CD4-positive, alpha-beta T cell treated with Interleukin-1 beta for 1 hour (primary cell): ENCODE results near the gene GLIS1.
"Not testable (repeated sequence)": the region's sequence is repeated elsewhere in the genome, so short reads cannot be mapped to it uniquely, and the experiment has no call there.

ENCODE experiments used
- DNase-seq, 2 donors: peaks; one replicate each; pipeline ENCODE4 v3.0.0-alpha.2; 2020 to 2022

GLIS1 gene

GRCh38 chr1:53556657-53557227, 182.2 kb downstream of the GLIS1 start:
- no peak for DNase-seq

DNA sequence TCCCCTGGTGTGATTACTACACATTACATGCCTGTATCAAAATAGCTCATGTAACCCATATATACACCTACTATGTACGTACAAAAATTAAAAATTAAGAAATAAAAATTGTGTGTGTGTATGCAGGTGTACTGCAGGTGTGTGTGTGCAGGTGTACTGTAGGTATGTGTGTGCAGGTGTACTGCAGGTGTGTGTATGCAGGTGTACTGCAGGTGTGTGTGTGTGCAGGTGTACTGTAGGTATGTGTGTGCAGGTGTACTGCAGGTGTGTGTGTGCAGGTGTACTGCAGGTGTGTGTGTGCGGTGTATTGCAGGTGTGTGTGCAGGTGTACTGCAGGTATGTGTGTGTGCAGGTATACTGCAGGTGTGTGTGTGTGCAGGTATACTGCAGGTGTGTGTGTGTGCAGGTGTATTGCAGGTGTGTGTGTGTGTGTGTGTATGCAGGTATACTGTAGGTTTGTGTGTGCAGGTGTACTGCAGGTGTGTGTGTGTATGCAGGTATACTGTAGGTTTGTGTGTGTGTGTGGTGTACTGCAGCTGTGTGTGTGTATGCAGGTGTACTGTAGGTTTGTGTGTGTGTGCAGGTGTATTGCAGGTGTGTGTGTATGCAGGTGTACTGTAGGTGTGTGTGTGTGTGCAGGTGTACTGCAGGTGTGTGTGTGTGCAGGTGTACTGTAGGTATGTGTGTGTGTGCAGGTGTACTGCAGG, 183.2 kb downstream of the GLIS1 start:
- DNase-seq: not testable (repeated sequence)

GRCh38 chr1:53554592-53555305, 184.2 kb downstream of the GLIS1 start:
- DNase-seq: no peak

GRCh38 chr1:53553734-53554509, 185.0 kb downstream of the GLIS1 start:
- peak in 1 of 2 donors; percentile 4 for DNase-seq

GRCh38 chr1:53552981-53553733, 185.8 kb downstream of the GLIS1 start:
- no peak for DNase-seq

DNA sequence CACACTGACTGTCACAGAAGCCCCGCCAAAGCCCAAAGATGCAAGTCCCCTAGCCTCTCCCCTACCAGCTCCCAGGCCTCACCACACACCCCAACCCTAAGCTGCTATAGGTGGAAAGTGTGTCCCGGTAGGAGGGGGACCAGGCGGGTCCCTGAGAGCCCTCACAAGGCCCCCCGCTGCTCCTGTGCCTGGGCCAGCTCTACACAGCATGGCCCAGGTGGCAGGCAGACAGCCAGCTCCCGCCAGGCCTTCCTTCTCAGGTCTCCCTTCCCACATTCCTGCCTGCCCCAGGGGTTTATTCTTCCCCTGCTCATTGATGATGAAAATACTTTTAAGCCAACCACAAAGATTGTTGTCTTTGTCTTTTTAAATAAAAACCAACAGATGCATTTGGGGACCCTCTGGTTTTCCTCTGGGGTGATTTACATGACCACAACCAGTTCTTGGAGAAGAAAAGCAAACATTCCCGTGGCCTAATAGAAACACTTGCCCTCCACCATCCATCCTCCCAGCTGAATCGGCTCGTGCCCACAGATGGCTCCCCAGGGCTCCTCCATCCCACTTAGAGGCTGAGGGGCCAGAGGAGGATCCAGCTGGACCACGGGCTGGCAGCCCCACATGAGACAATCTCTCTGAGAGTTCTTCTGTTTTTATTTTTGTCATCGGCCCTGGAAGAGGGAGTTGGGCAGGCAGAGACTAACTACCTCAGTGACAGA, 186.7 kb downstream of the GLIS1 start:
- DNase-seq: no peak

DNA sequence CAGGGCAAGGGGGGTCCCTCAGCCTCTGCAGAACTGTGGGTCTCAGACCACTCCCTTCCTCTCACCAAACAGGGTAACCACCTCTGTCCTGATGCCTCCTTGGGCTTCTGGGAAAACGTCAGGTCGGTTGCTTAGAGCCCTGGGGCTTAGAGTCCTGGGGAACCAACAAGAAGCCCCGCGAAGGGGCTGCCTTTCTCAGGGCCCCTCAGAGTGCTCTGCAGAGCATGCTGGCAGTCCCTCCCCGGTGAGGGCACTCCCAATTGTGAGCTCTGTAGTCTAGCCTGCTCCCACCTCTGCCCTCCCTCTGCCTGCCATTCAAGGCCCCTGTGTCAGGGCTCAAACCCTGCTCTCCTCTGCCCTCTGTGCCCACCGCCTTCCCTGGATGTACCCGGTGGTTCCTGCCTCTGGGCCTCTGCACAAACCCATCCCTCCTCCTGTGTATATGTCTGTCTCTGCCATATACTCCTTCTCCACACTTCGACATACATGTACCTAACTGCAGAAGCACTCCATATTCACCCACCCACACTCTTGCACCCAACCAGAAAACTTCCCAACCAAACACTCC, 187.5 kb downstream of the GLIS1 start:
- DNase-seq: no peak

DNA sequence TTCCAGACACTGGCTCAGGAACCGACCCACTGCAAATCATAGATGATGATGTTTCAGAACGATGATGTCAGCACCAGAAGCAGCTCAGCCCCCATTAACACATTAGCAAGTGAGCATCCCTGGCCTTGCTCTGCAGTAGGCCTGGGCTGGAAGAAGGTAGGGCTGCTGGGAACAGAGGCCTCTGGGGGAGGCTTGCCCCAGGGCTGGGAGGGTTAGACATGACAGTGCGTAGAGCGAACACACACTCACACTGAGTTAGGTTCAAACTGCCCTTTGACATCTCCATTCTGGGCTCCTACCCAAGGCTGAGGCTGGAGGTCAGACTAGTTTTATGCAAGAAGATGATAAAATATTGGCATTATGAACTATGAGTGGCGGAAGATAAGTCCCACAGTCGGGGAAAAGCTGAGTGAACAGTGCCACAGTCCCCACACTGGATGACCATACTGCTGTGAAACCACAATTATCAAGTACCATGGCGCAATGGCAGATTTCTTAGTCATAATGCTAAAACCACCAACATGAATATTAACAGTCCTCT, 188.7 kb downstream of the GLIS1 start:
- DNase-seq: no peak

DNA sequence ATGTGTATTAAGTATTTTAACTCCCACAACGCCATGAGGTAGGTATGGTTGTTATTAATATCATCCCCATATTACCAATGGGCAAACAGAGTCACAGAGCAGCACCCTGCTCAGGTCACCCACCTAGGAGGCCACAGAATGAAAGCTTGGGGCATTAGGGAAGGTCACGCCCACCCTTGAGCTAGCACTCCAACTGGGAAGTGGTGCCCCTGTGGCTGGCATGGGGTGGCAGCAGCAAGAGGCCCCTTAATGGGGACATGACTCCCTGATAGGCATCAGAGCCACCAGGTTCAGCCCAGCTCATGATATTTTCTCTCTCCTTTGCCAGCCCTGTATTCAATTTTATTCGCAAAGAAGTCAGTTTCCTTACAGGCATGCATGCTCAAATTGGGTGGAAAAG, 189.2 kb downstream of the GLIS1 start:
- DNase-seq: no peak

GRCh38 chr1:53549287-53549686, 189.7 kb downstream of the GLIS1 start:
- DNase-seq: no peak

DNA sequence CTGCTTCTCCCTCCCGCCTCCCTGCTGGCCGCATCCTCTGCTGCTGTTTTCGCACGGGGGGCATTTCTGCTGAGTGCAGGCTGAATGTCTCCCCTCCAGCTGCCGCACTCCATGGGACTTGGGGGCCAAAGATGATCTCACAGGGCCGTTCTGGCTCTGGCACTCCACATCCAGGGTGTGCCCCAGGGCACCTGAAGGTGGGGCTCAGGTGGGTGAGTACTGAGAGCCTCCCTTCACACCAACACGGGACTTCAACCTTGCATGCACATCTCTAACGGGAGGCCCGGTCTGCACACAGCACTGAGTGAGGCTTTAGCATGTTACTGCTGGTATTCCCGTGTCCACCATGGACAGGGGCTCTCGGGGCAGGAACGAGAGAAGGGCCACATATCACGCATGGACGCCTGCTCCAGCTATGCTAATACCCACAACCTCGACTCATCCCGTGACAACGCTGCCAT, 190.9 kb downstream of the GLIS1 start:
- no peak for DNase-seq

GRCh38 chr1:53547231-53547790, 191.7 kb downstream of the GLIS1 start:
- DNase-seq: no peak

DNA sequence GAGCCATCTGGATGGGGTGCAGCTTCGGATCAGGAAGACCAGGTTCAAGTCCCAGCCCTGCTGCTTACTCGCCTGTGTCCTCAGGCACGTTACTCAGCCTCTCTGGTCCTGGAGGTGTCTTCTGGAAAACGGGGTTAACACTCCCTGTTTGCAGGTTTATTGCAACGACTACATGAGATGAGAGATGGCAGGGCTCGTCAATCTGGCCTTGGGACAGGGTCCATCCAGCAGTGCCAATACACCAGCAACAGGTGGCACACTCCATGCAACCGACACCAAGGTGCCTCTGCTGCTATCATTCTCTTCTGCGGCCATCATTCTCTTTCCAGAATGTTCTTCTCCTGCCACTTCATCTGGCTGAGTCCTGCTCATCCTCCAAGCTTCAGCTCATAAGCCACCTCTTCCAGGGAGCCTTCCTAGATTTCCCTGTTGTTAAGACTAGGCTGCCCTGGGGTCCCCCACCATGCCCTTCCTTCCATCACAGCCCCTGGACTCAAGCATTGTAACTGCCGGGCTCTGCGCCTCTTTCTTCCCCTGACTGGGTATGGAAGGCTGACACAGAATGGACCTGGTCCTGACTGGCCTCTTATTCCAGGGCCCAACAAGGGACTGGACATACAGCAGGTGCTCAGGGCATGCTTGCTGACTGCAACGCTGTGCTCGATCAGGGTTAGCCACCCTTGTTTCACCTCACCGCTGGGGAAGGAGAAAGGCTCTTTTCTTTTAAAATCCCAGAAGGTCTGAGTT, 192.4 kb downstream of the GLIS1 start:
- DNase-seq: no peak

- DNase-seq: no peak
Measured at GRCh38 chr1:53545663-53546408, 193.1 kb downstream of the GLIS1 start.

- DNase-seq: no peak
Measured at GRCh38 chr1:53544728-53545515, 194.0 kb downstream of the GLIS1 start.

GRCh38 chr1:53543778-53544695, 194.9 kb downstream of the GLIS1 start:
- DNase-seq: no peak

- no peak for DNase-seq
Measured at GRCh38 chr1:53543130-53543777, 195.7 kb downstream of the GLIS1 start.
